ENCODE results near the gene PLIN3.

DNA sequence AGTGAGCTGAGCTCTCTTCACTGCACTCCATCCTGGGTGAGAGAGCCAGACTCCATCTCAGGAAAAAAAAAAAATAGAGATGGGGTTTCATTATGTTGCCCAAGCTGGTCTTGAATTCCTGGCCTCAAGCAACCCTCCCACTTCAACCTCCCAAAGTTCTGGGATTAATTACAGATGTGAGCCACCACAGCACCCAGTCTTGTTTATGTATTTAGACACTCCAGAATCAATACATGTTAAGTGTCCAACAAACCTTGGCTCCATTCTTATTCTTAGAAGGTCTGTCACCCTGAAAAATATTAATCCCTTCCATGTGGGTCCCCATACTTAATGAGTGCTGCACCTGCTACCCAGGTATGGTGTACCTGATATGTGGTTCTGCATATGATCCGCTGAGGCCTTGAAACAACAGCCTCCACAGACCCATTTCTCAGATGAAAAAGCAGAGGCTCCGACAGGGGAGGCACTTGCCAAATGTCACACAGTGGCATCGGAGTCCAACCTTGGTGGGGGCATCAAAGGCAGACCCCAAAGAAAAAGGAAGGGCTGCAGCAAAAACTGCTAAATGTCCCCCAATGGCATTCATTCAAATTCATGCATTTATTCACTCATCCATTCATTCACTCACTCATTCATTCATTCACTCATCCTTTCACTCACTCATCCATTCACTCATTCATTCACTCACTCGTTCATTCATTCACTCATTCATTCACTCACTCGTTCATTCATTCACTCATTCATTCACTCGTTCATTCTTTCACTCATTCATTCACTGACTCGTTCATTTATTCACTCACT, 52.6 kb downstream of the PLIN3 start:
- TF ChIP-seq POLR2A (IDR thresholded peaks at IDR 0.05; ENCODE audit: low read depth, low read length) (no peak), JUN (IDR thresholded peaks at IDR 0.05; ENCODE audit: borderline replicate concordance, insufficient read depth, insufficient read length, low read depth) (no peak), EZH2 (IDR thresholded peaks at IDR 0.05; ENCODE audit: borderline replicate concordance, low read depth, low read length, severe bottlenecking) (no peak), POLR2AphosphoS5 (IDR thresholded peaks at IDR 0.05; ENCODE audit: insufficient read depth, low read depth, low read length) (no peak), MYC (IDR thresholded peaks at IDR 0.05; ENCODE audit: low read depth, low read length) (no peak)
- TF ChIP-seq, protein P1, sequence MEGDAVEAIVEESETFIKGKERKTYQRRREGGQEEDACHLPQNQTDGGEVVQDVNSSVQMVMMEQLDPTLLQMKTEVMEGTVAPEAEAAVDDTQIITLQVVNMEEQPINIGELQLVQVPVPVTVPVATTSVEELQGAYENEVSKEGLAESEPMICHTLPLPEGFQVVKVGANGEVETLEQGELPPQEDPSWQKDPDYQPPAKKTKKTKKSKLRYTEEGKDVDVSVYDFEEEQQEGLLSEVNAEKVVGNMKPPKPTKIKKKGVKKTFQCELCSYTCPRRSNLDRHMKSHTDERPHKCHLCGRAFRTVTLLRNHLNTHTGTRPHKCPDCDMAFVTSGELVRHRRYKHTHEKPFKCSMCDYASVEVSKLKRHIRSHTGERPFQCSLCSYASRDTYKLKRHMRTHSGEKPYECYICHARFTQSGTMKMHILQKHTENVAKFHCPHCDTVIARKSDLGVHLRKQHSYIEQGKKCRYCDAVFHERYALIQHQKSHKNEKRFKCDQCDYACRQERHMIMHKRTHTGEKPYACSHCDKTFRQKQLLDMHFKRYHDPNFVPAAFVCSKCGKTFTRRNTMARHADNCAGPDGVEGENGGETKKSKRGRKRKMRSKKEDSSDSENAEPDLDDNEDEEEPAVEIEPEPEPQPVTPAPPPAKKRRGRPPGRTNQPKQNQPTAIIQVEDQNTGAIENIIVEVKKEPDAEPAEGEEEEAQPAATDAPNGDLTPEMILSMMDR (IDR thresholded peaks at IDR 0.05; ENCODE audit: extremely low read depth in 1 of 2, insufficient read depth in 1 of 2, low read depth in 1 of 2, low read length in 2 of 2) = no peak
- TF ChIP-seq, protein P2, sequence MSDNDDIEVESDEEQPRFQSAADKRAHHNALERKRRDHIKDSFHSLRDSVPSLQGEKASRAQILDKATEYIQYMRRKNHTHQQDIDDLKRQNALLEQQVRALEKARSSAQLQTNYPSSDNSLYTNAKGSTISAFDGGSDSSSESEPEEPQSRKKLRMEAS (IDR thresholded peaks at IDR 0.05; ENCODE audit: insufficient read depth, insufficient read length) = no peak
